ENCODE measurements around the gene DCST1.

The DCST1 gene

DNA sequence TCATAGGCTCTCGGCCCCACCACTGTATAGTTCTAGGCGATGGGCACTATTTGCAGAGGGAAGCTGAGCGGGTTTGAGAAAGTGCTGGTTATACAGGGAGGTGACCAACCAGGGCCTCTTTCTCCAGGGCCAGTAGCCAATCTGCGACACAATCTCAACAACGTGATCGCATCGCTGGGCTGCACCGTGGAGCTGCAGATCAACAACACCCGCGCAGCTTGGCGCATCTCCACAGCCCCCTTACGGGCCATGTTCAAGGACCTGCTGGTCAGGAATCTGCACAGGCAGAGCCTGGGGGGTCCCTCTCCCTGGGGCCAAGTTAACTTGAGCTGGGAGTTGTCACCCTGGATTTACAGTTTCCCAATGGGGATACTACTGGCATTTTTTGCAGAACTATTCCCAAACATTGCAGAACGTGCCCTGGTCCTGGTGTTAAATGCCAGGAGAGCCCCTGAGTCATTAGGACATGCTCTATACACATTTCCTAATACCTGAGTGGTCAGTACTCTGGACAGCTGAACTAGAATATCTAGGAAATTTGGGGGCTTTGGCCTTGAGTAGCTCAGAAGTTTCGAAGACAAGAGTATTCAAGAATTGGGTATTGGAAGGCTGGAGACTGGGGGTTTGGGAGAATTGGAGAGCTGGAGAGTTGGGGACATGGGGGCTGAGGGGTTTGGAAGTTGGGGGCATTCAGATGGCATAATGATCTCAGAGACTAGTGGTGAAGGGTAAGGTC, 6.9 kb downstream of the DCST1 start:
- no peak for DNase-seq (ENCODE audit: low read depth)
- H3K4me3 ChIP-seq (ENCODE audit: control insufficient read depth, low read depth, low read length) = no peak overlapping the region
- TF ChIP-seq, protein P1, sequence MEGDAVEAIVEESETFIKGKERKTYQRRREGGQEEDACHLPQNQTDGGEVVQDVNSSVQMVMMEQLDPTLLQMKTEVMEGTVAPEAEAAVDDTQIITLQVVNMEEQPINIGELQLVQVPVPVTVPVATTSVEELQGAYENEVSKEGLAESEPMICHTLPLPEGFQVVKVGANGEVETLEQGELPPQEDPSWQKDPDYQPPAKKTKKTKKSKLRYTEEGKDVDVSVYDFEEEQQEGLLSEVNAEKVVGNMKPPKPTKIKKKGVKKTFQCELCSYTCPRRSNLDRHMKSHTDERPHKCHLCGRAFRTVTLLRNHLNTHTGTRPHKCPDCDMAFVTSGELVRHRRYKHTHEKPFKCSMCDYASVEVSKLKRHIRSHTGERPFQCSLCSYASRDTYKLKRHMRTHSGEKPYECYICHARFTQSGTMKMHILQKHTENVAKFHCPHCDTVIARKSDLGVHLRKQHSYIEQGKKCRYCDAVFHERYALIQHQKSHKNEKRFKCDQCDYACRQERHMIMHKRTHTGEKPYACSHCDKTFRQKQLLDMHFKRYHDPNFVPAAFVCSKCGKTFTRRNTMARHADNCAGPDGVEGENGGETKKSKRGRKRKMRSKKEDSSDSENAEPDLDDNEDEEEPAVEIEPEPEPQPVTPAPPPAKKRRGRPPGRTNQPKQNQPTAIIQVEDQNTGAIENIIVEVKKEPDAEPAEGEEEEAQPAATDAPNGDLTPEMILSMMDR (IDR thresholded peaks at IDR 0.05; ENCODE audit: control insufficient read depth, insufficient read depth, low read depth, low read length, missing control alignments) = no peak

DNA sequence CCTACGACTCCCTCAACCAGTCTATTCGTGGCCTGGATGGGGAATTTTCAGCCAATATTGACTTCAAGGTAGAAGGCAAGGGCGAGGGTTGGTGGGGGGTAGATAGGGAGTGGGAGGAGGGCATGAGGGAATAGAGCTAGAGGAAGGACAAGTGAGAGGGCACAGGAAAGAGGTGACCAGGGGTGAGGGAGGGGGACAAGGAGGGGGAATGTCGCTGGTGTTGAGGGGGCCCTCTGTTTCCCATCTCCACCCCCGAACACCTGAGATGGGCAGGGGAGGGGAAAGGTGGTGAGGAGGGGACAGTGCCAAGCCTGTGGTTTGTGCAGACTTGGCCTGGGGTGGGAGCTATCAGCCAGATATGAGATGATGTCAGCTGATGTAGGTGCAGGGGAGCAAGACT, 9.2 kb downstream of the DCST1 start:
- H3K4me3 ChIP-seq (ENCODE audit: control insufficient read depth, low read depth, low read length) = no peak overlapping the region
- TF ChIP-seq, protein P1 (IDR thresholded peaks at IDR 0.05; ENCODE audit: control insufficient read depth, insufficient read depth, low read depth, low read length, missing control alignments) = no peak

DNA sequence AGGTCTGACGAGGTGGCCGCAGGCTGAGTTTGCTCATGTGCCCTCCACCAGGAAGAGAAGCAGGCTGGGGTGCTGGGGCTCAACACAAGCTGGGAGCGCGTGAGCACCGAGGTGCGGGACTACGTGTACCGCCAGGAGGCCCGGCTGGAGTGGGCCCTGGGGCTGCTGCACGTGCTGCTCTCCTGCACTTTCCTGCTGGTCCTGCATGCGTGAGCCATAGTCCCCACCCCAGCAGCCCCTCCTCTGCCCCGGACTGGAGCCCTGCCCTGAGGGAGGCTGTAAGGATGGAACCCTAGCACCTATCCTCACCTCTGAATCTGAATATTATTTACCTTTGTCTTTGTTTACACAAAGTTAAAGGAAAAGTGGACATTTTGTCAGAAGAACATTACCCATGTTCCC, 9.7 kb downstream of the DCST1 start:
- DNase-seq (ENCODE audit: low read depth) = no peak
- no peak overlapping the region for H3K4me3 ChIP-seq (ENCODE audit: control insufficient read depth, low read depth, low read length)
- TF ChIP-seq, protein P1 (IDR thresholded peaks at IDR 0.05; ENCODE audit: control insufficient read depth, insufficient read depth, low read depth, low read length, missing control alignments) = no peak

More for the DNA sequence above, 9.2 kb downstream of the DCST1 start:
- no peak for DNase-seq (ENCODE audit: low read depth)

DNA sequence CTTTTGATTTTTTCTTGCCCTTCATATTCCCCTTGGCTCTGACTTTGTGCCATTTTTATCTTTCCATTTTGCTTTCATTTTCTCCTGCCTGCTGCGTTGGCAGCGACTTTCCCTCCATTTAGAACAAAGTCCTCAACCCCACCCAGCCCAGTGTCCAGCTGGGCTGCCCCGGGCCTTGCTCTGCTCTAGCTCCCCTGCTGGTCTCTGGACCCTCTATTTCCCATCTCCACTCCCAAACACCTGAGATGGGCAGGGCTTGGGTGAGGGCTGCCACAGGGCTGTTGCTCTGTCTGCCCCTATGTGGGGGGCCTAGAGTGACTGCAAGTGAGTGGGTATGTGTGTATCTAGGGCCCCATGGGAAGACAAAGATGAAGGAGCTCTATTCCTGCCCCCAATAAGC, 10.2 kb downstream of the DCST1 start:
- TF ChIP-seq, protein P1 (IDR thresholded peaks at IDR 0.05; ENCODE audit: control insufficient read depth, insufficient read depth, low read depth, low read length, missing control alignments) = no peak
- DNase-seq (ENCODE audit: low read depth) = no peak

DNA sequence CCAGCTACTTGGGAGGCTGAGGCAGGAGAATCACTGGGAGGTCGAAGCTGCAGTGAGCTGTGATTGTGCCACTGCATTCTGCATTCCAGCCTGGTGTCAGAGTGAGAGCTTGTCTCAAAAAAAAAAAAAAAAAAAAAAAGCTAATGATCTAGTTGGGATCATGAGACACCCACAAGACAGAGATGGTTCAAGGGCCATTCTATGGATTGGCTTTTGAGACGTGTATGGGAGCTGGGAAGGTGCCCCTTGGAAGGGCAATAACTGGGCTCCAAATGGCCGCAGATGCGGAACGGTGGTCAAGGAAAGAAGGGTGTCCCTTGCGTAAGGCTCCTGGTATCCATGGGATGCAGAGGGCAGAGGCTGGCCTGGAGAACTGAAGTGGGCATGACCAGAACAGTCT, 10.7 kb downstream of the DCST1 start:
- TF ChIP-seq, protein P1 (IDR thresholded peaks at IDR 0.05; ENCODE audit: control insufficient read depth, insufficient read depth, low read depth, low read length, missing control alignments) = no peak
- H3K4me3 ChIP-seq (ENCODE audit: control insufficient read depth, low read depth, low read length) = no peak overlapping the region
- no peak for DNase-seq (ENCODE audit: low read depth)

More for the DNA sequence above, 10.2 kb downstream of the DCST1 start:
- H3K4me3 ChIP-seq (ENCODE audit: control insufficient read depth, low read depth, low read length) = no peak overlapping the region

DNA sequence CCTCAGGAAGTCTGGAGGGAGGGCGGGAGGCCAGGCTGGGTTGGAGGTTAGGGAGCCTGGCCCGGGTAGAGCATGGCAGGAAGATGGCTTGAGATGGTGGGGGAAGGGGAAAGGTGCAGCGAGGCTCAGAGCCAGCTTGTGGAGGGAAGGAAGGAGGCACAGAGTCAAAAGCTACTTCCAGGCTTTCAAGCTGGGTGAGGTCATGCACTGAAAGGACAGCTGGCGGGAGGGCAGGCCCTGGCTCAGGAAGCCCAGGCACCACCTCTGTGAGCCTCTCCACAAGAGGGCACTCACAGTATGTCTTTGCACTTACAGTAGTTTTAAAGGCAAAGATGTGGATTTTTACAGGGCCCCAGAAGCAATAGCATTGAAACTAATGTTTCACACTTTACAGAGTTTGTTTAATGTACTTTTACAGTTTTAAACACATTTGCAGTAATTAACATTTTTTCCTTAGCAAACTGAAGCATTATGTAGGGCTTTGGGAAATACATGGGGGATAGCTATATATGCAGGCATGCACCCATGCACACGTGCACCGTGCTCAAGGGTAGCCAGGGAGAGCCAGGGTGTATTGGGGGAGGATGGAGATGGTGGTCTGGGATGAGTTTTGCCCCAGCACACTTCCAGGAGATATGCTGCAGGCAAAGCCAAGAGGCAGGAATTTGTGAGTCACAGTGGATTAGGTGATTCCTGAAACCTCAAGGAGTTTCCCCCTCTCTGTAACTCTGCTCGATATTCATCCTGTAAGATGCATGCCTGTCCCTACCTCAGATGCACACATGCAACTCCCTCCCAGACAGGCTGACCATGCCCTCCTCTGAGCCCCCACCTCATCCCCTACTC, 11.4 kb downstream of the DCST1 start:
- DNase-seq (ENCODE audit: low read depth) = no peak
- no peak overlapping the region for H3K4me3 ChIP-seq (ENCODE audit: control insufficient read depth, low read depth, low read length)
- TF ChIP-seq, protein P1 (IDR thresholded peaks at IDR 0.05; ENCODE audit: control insufficient read depth, insufficient read depth, low read depth, low read length, missing control alignments) = peak; percentile 80

All from AG09309 (cell line).